SU-DHL-6 (cell line): ENCODE measurements around the gene ADCYAP1R1.

Experiments used
- CTCF ChIP-seq: fragments of 200-600 bp; sonication (generic); IDR thresholded peaks from one replicate; pipeline ENCODE4 v1.5.1; 2017; ENCODE audit warnings: antibody characterized with exemption, mild to moderate bottlenecking, low read length, moderate library complexity; ENCODE audit not compliant: insufficient read depth, poor library complexity, severe bottlenecking
- EZH2phosphoT487 ChIP-seq: fragments of 200-600 bp; sonication (generic), shearing (Covaris generic); conservative IDR thresholded peaks from 2 replicates; pipeline ENCODE4 v1.6.1; 2018; ENCODE audit warnings: mild to moderate bottlenecking, antibody characterized with exemption, low read length, moderate library complexity, mixed read lengths

GRCh38 chr7:31099451-31100444 is 47.6 kb downstream of the ADCYAP1R1 start:
- no peak for TF ChIP-seq EZH2phosphoT487
- no peak for TF ChIP-seq CTCF
